Neuronal stem cell (in vitro differentiated cells): ENCODE measurements around the gene RTN4RL1.

Experiments
- DNase-seq: peaks from one replicate; pipeline ENCODE4 v3.0.0-alpha.2; 2013; ENCODE audit warnings: low spot score
- H2AFZ ChIP-seq: one replicate; pipeline ENCODE4 v1.6.1; 2013; ENCODE audit warnings: mild to moderate bottlenecking, low read length, inconsistent platforms
- H2AK5ac ChIP-seq: 2 replicates; pipeline ENCODE4 v1.6.1; 2013; ENCODE audit warnings: low read depth, mild to moderate bottlenecking, inconsistent platforms, low read length, moderate library complexity, mixed read lengths
- H2BK120ac ChIP-seq: 2 replicates; pipeline ENCODE4 v1.6.1; 2013; ENCODE audit warnings: low read depth, mild to moderate bottlenecking, inconsistent platforms, low read length, moderate library complexity, mixed read lengths
- H2BK12ac ChIP-seq: one replicate; pipeline ENCODE4 v1.6.1; 2013; ENCODE audit warnings: low read length, inconsistent platforms
- H2BK15ac ChIP-seq: 2 replicates; pipeline ENCODE4 v1.6.1; 2013; ENCODE audit warnings: mild to moderate bottlenecking, low read length, inconsistent platforms, mixed read lengths
- H2BK5ac ChIP-seq: one replicate; pipeline ENCODE4 v1.6.1; 2013; ENCODE audit warnings: inconsistent platforms, mild to moderate bottlenecking, low read length, moderate library complexity
- H3K14ac ChIP-seq: one replicate; pipeline ENCODE4 v1.6.1; 2013; ENCODE audit warnings: low read length, inconsistent platforms
- H3K18ac ChIP-seq: 2 replicates; pipeline ENCODE4 v1.6.1; 2013; ENCODE audit warnings: low read length, inconsistent platforms
- H3K23ac ChIP-seq: 2 replicates; pipeline ENCODE4 v1.6.1; 2013; ENCODE audit warnings: low read depth, mild to moderate bottlenecking, mixed read lengths, low read length, inconsistent platforms; ENCODE audit not compliant: poor library complexity
- H3K27ac ChIP-seq: replicated peaks from 3 replicates; pipeline ENCODE4 v1.5.1; 2013; ENCODE audit warnings: low read length, inconsistent platforms
- H3K27me3 ChIP-seq, 3 experiments: 2 replicates each; pipeline ENCODE4 v1.6.1; 2013; ENCODE audit warnings: low read length in 3 of 3, mild to moderate bottlenecking in 2 of 3, inconsistent platforms in 1 of 3, low read depth in 1 of 3, mixed read lengths in 1 of 3, moderate library complexity in 1 of 3; ENCODE audit not compliant: control insufficient read depth in 3 of 3, insufficient read depth in 3 of 3
- H3K36me3 ChIP-seq, 2 donors: replicated peaks in 1 of 2; 2 replicates each; pipeline ENCODE4 v1.6.1; 2013; ENCODE audit warnings: low read length in 2 of 2; ENCODE audit not compliant: control insufficient read depth in 2 of 2, insufficient read depth in 2 of 2
- H3K4ac ChIP-seq: 2 replicates; pipeline ENCODE4 v1.6.1; 2013; ENCODE audit warnings: inconsistent platforms, mild to moderate bottlenecking, low read length, moderate library complexity
- H3K4me1 ChIP-seq, 2 donors: 1 replicate in 1 of 2; 2 replicates in 1 of 2; pipeline ENCODE4 v1.6.1; 2013; ENCODE audit warnings: low read length in 2 of 2, low read depth in 1 of 2; ENCODE audit not compliant: control insufficient read depth in 2 of 2, insufficient read depth in 1 of 2
- H3K4me2 ChIP-seq: one replicate; pipeline ENCODE4 v1.6.1; 2013; ENCODE audit warnings: mild to moderate bottlenecking, low read length, inconsistent platforms; ENCODE audit not compliant: insufficient read depth, poor library complexity, severe bottlenecking
- H3K4me3 ChIP-seq, 2 donors: 2 replicates each; pipeline ENCODE4 v1.5.1; 2013; ENCODE audit warnings: low read length in 2 of 2, mild to moderate bottlenecking in 2 of 2, inconsistent platforms in 1 of 2, moderate library complexity in 1 of 2
- H3K79me1 ChIP-seq: one replicate; pipeline ENCODE4 v1.6.1; 2013; ENCODE audit warnings: low read depth, mild to moderate bottlenecking, inconsistent platforms, low read length, moderate library complexity
- H3K9ac ChIP-seq: one replicate; pipeline ENCODE4 v1.6.1; 2013; ENCODE audit warnings: mild to moderate bottlenecking, low read depth, low read length, inconsistent platforms; ENCODE audit not compliant: poor library complexity
- H3K9me3 ChIP-seq, 2 donors: replicated peaks in 1 of 2; 2 replicates each; pipeline versions ENCODE3 to v1.6.1; 2013; ENCODE audit warnings: low read length in 2 of 2, mild to moderate bottlenecking in 2 of 2, inconsistent platforms in 1 of 2, low read depth in 1 of 2, mixed read lengths in 1 of 2, moderate library complexity in 1 of 2; ENCODE audit not compliant: control insufficient read depth in 2 of 2, insufficient read depth in 1 of 2
- H4K8ac ChIP-seq: one replicate; pipeline ENCODE4 v1.6.1; 2013; ENCODE audit warnings: low read depth, mild to moderate bottlenecking, inconsistent platforms, low read length, moderate library complexity
- H4K91ac ChIP-seq: one replicate; pipeline ENCODE4 v1.6.1; 2013; ENCODE audit warnings: low read length, low read depth, mild to moderate bottlenecking, inconsistent platforms; ENCODE audit not compliant: poor library complexity
- WGBS, 2 donors: extraction: QIAGEN DNeasy Blood & Tissue Kit; methylation state at CpG; one replicate each; pipeline ENCODE4 v1.1.7; 2013; ENCODE audit warnings: missing lambda C conversion rate in 2 of 2, mixed read lengths in 1 of 2; ENCODE audit not compliant: insufficient read length in 2 of 2, insufficient replicate concordance in 1 of 2; ENCODE audit errors: extremely low coverage in 2 of 2; 5-methylcytosine and 5-hydroxymethylcytosine counted together

RTN4RL1 gene

GRCh38 chr17:1966274-1967086 is 58.7 kb downstream of the RTN4RL1 start:
- Histone ChIP-seq H3K36me3 (no peaks in the 10 kb centered on the region), H2BK5ac (peak overlapping the region; percentile 78), H2AFZ (peak overlapping the region; percentile 2), H4K8ac (no peak overlapping the region), H2BK12ac (no peak overlapping the region), H2BK15ac (peak overlapping the region; percentile 82), H3K4me2 (no peak overlapping the region), H3K23ac (no peak overlapping the region), H3K9ac (no peak overlapping the region), H2AK5ac (peak overlapping the region; percentile 59), H3K14ac (peak overlapping the region; percentile 64), H2BK120ac (peak overlapping the region; percentile 24), H3K4me1 (peaks cover 13 to 23% of the 10 kb centered on the region in 2 donors), H4K91ac (no peak overlapping the region), H3K4ac (no peak overlapping the region), H3K79me1 (no peaks in the 10 kb centered on the region), H3K9me3 (no peaks in the 10 kb centered on the region), H3K18ac (peak overlapping the region; percentile 24), H3K4me3 (no peak overlapping the region), H3K27me3 (peaks cover 0 to 43% (median 2%) of the 10 kb centered on the region in 3 experiments), H3K27ac (no peak overlapping the region)
- WGBS, 2 donors: no CpG with 5 or more reads among the region's 12 CpGs
- no peak for DNase-seq

- WGBS, 2 donors: no CpG with 5 or more reads among the region's 21 CpGs
- no peak for DNase-seq
- H3K23ac ChIP-seq: no peak overlapping the region
- H3K9me3 ChIP-seq: no peaks in the 10 kb centered on the region
- H3K27ac ChIP-seq: no peak overlapping the region
- H4K91ac ChIP-seq: no peak overlapping the region
- H3K4me1 ChIP-seq: peaks cover 19 to 29% of the 10 kb centered on the region in 2 donors
- peak overlapping the region; percentile 73 for H2AK5ac ChIP-seq
- peak overlapping the region; percentile 2 for H2AFZ ChIP-seq
- no peak overlapping the region for H3K9ac ChIP-seq
- peaks cover 0 to 41% (median 2%) of the 10 kb centered on the region in 3 experiments for H3K27me3 ChIP-seq
- no peak overlapping the region for H4K8ac ChIP-seq
- H3K14ac ChIP-seq: no peak overlapping the region
- H3K18ac ChIP-seq: peak overlapping the region; percentile 76
- no peak overlapping the region for H3K4me3 ChIP-seq
- no peak overlapping the region for H3K4me2 ChIP-seq
- H3K36me3 ChIP-seq: no peaks in the 10 kb centered on the region
- H3K4ac ChIP-seq: no peak overlapping the region
- H3K79me1 ChIP-seq: no peaks in the 10 kb centered on the region
- peak overlapping the region; percentile 38 for H2BK15ac ChIP-seq
- H2BK120ac ChIP-seq: no peak overlapping the region
- H2BK12ac ChIP-seq: peak overlapping the region; percentile 43
- H2BK5ac ChIP-seq: peak overlapping the region; percentile 78
Measured at GRCh38 chr17:1965556-1966273, 59.4 kb downstream of the RTN4RL1 start.

- H4K8ac ChIP-seq: no peak overlapping the region
- H2BK120ac ChIP-seq: no peak overlapping the region
- no peak overlapping the region for H3K23ac ChIP-seq
- H3K4me3 ChIP-seq: peak overlapping the region in 1 of 2 donors; percentile 44
- H4K91ac ChIP-seq: no peak overlapping the region
- H3K9ac ChIP-seq: no peak overlapping the region
- no peaks in the 10 kb centered on the region for H3K79me1 ChIP-seq
- no peak overlapping the region for H3K4me2 ChIP-seq
- peak overlapping the region; percentile 46 for H2BK12ac ChIP-seq
- H2AFZ ChIP-seq: no peak overlapping the region
- no peaks in the 10 kb centered on the region for H3K36me3 ChIP-seq
- H3K18ac ChIP-seq: peak overlapping the region; percentile 94
- peak overlapping the region; percentile 84 for H2BK5ac ChIP-seq
- peaks cover 22 to 42% of the 10 kb centered on the region in 2 donors for H3K4me1 ChIP-seq
- H3K27me3 ChIP-seq: peaks cover 0 to 32% (median 0%) of the 10 kb centered on the region in 3 experiments
- WGBS, 2 donors: no CpG with 5 or more reads among the region's 7 CpGs
- no peak overlapping the region for H3K4ac ChIP-seq
- DNase-seq: no peak
- H3K9me3 ChIP-seq: no peaks in the 10 kb centered on the region
- H3K14ac ChIP-seq: no peak overlapping the region
- peak overlapping the region; percentile 90 for H2BK15ac ChIP-seq
- H2AK5ac ChIP-seq: peak overlapping the region; percentile 95
- no peak overlapping the region for H3K27ac ChIP-seq
Measured at GRCh38 chr17:1963250-1963649, 61.9 kb downstream of the RTN4RL1 start.

GRCh38 chr17:1961189-1961588 is 63.9 kb downstream of the RTN4RL1 start:
- no peaks in the 10 kb centered on the region for H3K36me3 ChIP-seq
- H3K4me2 ChIP-seq: no peak overlapping the region
- no peak overlapping the region for H3K4me3 ChIP-seq
- H2BK12ac ChIP-seq: no peak overlapping the region
- H4K91ac ChIP-seq: no peak overlapping the region
- H2BK5ac ChIP-seq: no peak overlapping the region
- peak overlapping the region; percentile 73 for H3K27ac ChIP-seq
- no peak overlapping the region for H2AK5ac ChIP-seq
- H2BK120ac ChIP-seq: no peak overlapping the region
- H3K9ac ChIP-seq: no peak overlapping the region
- peaks cover 13 to 33% of the 10 kb centered on the region in 2 donors for H3K4me1 ChIP-seq
- H3K4ac ChIP-seq: no peak overlapping the region
- no peak overlapping the region for H3K14ac ChIP-seq
- H3K9me3 ChIP-seq: no peaks in the 10 kb centered on the region
- H2AFZ ChIP-seq: peak overlapping the region; percentile 78
- peaks cover 0 to 15% (median 0%) of the 10 kb centered on the region in 3 experiments for H3K27me3 ChIP-seq
- no peak overlapping the region for H4K8ac ChIP-seq
- peak; percentile 63 for DNase-seq
- no peak overlapping the region for H3K23ac ChIP-seq
- no peaks in the 10 kb centered on the region for H3K79me1 ChIP-seq
- WGBS, 2 donors: no CpG with 5 or more reads among the region's 14 CpGs
- H3K18ac ChIP-seq: peak overlapping the region; percentile 44
- no peak overlapping the region for H2BK15ac ChIP-seq
